Heart left ventricle (tissue), 16 donors: Measurements from ENCODE around the gene HOXB1. TPM values are rescaled to one million over a fixed set of nuclear protein-coding genes. Genes with fewer than 3 reads are reported as not detected.
A peak's percentile ranks its signal among the peaks of the same experiment; 100 is the strongest.

Experiments
- ATAC-seq, 4 donors: fragments of 200-7000 bp; cut with Tn5 transposase; one replicate each; pipeline ENCODE4 v1.9.1; 2020 to 2022; ENCODE audit warnings: moderate library complexity in 4 of 4, mild to moderate bottlenecking in 3 of 4, moderate number of reproducible peaks in 1 of 4
- DNase-seq, 5 donors: peaks; one replicate each; pipeline ENCODE4 v3.0.0-alpha.2; 2020
- H3K27ac ChIP-seq, 12 donors: fragments of 200-600 bp; sonication (generic) in 4 of 12; one replicate each; pipeline versions ENCODE4 v1.5.0 to v1.8.0; 2016 to 2022; ENCODE audit warnings: mild to moderate bottlenecking in 2 of 12
- H3K27me3 ChIP-seq, 9 donors: fragments of 200-600 bp; sonication (generic) in 2 of 9; one replicate each; pipeline versions ENCODE4 v1.5.1 to v1.8.0; 2016 to 2022; ENCODE audit warnings: mild to moderate bottlenecking in 3 of 9
- H3K36me3 ChIP-seq, 9 donors: fragments of 200-600 bp; sonication (generic) in 2 of 9; one replicate each; pipeline versions ENCODE4 v1.5.0 to v1.8.0; 2018 to 2022; ENCODE audit warnings: mild to moderate bottlenecking in 2 of 9
- H3K4me1 ChIP-seq, 12 donors: fragments of 200-600 bp; sonication (generic) in 4 of 12; one replicate each; pipeline versions ENCODE4 v1.5.0 to v1.8.0; 2016 to 2022; ENCODE audit warnings: mild to moderate bottlenecking in 3 of 12
- H3K4me3 ChIP-seq, 12 donors: fragments of 200-600 bp; sonication (generic) in 4 of 12; one replicate each; pipeline versions ENCODE4 v1.5.0 to v1.8.0; 2017 to 2022; ENCODE audit warnings: mild to moderate bottlenecking in 9 of 12, moderate library complexity in 4 of 12
- H3K9me3 ChIP-seq, 12 donors: fragments of 200-600 bp; sonication (generic) in 4 of 12; one replicate each; pipeline versions ENCODE4 v1.5.0 to v1.8.0; 2016 to 2022; ENCODE audit warnings: mild to moderate bottlenecking in 1 of 12
- CTCF ChIP-seq, 12 donors: fragments of 200-600 bp; sonication (generic) in 4 of 12; IDR thresholded peaks; one replicate each; pipeline versions ENCODE4 v1.5.0 to v1.8.0; 2018 to 2022; ENCODE audit warnings: antibody characterized with exemption in 12 of 12, mild to moderate bottlenecking in 5 of 12
- POLR2A ChIP-seq, 2 donors: fragments of 450-650 bp; IDR thresholded peaks; one replicate each; pipeline ENCODE4 v1.6.1; 2017; ENCODE audit warnings: antibody characterized with exemption in 2 of 2, mild to moderate bottlenecking in 2 of 2, moderate library complexity in 2 of 2
- WGBS, 4 donors: extraction: QIAGEN DNeasy Blood & Tissue Kit in 2 of 4; methylation state at CpG; one replicate each; pipeline versions ENCODE4 v1.1.5 to v1.1.7; 2013 to 2018; 5-methylcytosine and 5-hydroxymethylcytosine counted together
- intact Hi-C, 10 donors: fragments of 100-400 bp; cut with DNase I; formaldehyde crosslinking; loops; one replicate each; pipeline versions ENCODE4 v1.11.1 to v1.14.2; 2022
- polyA plus RNA-seq, 2 donors: library from polyadenylated mRNA; stranded (reverse); fragments of 200-250 nt; gene quantifications; one replicate each; pipeline ENCODE4 v1.2.3, GENCODE V29; 2013
- total RNA-seq, 9 donors: library from RNA; depleted of rRNA in 2 of 9; stranded (reverse); fragments of >200 nt in 2 of 9; fragmentation: NEBNext Ultra II Directional in 3 of 9; extraction: Animal tissue kit (Norgen Biotek cat#: 25700) in 3 of 9; gene quantifications; one replicate each; pipeline versions ENCODE4 v1.1.0 to v1.2.4, GENCODE V29; 2016 to 2023
- donor health status: ischemic (EF 13 %, LVEDD 7.1; RV severe dilation, severe dysfunction).
- donor health status: healthy with polysubstance abuse.
- donor health status: DM: no; HTN: yes; CAD: no.
- donor health status: DM: no; HTN: no; CAD: no.
- donor health status: ischemic (EF 25% LVEDD 6.9; RV normal size, moderate dysfunction).
- donor health status: ischemic (EF 25% LVEDD 5.7; RV mildly dilated, moderate dysfunction).
- donor health status: healthy.
- donor health status: DM: yes; HTN: yes; CAD: no.
- donor health status: ischemic (EF 35%, LVEDD 5.7; RV mildly dilated, moderate dysfunction).
- donor health status: nonischemic (EF 11% LVEDD 7.7; RV severe dilation, severe dysfunction).
- donor health status: DM: yes; HTN: yes; CAD: no.
- donor health status: PGD.
- donor health status: ischemic (EF 29% LVEDD 5.4; RV normal size, mild dysfunction).
- donor health status: nonischemic (EF 23%, LVEDD 6.1; RV moderate dilation, normal function).

HOXB1 gene
- total and polyA plus RNA-seq, 11 donors: not detected

GRCh38 chr17:48543854-48544348 lies 13.1 kb upstream of the HOXB1 start:
- DNase-seq: peak in 1 of 5 donors; percentile 75
- Histone ChIP-seq H3K9me3 (no peaks in the 10 kb centered on the region), H3K36me3 (no peaks in the 10 kb centered on the region), H3K27me3 (peaks cover 0 to 95% (median 52%) of the 10 kb centered on the region in 9 donors), H3K27ac (peak overlapping the region; percentile 43 to 94 (median 88)), H3K4me3 (peak overlapping the region; percentile 35 to 95 (median 67)), H3K4me1 (peaks cover 0 to 46% (median 16%) of the 10 kb centered on the region in 12 donors)
- intact Hi-C loops: loop anchor here in 3 of 10 donors (5.0 kb wide), 1 partner anchor 33 kb away; the partner anchor contains the start of gene HOXB4 (in 3 of the 3)
- TF ChIP-seq POLR2A (IDR thresholded peaks at IDR 0.05): no peak
- TF ChIP-seq CTCF (IDR thresholded peaks at IDR 0.05): no peak
- WGBS, 4 donors: 3 to 5% (median 4%) methylated on average over 20 of the region's 20 CpGs
- peak in 3 of 4 donors; percentile 17 to 59 (median 41) for ATAC-seq

GRCh38 chr17:48543107-48543853 lies 12.5 kb upstream of the HOXB1 start:
- ATAC-seq: peak in 3 of 4 donors; percentile 39 to 40 (median 39)
- TF ChIP-seq POLR2A (IDR thresholded peaks at IDR 0.05) (no peak), CTCF (IDR thresholded peaks at IDR 0.05) (peak in 3 of 12 donors; percentile 9 to 30 (median 11))
- H3K9me3 ChIP-seq: no peaks in the 10 kb centered on the region
- intact Hi-C loops: loop anchor here in 3 of 10 donors (5.0 kb wide), 1 partner anchor 34 kb away; the partner anchor contains the start of gene HOXB4 (in 3 of the 3)
- 1% methylated on average over 28 to 72 of the region's 72 CpGs for WGBS, 4 donors
- peak overlapping the region; percentile 35 to 95 (median 67) for H3K4me3 ChIP-seq
- H3K36me3 ChIP-seq: no peaks in the 10 kb centered on the region
- peaks cover 0 to 95% (median 52%) of the 10 kb centered on the region in 9 donors for H3K27me3 ChIP-seq
- H3K4me1 ChIP-seq: peaks cover 0 to 42% (median 15%) of the 10 kb centered on the region in 12 donors
- DNase-seq: peak in 3 of 5 donors; percentile 43 to 73 (median 43)
- peak overlapping the region; percentile 43 to 94 (median 88) for H3K27ac ChIP-seq

- intact Hi-C loops: loop anchor here in 3 of 10 donors (5.0 kb wide), 1 partner anchor 35 kb away; the partner anchor contains the start of gene HOXB4 (in 3 of the 3)
- peaks cover 0 to 38% (median 15%) of the 10 kb centered on the region in 12 donors for H3K4me1 ChIP-seq
- H3K27ac ChIP-seq: peak overlapping the region; percentile 43 to 94 (median 88)
- no peaks in the 10 kb centered on the region for H3K36me3 ChIP-seq
- 3 to 8% (median 5%) methylated on average over 12 of the region's 12 CpGs for WGBS, 4 donors
- no peak for ATAC-seq
- H3K4me3 ChIP-seq: peak overlapping the region; percentile 35 to 95 (median 67)
- peaks cover 0 to 97% (median 48%) of the 10 kb centered on the region in 9 donors for H3K27me3 ChIP-seq
- no peaks in the 10 kb centered on the region for H3K9me3 ChIP-seq
- no peak for DNase-seq
- TF ChIP-seq POLR2A (IDR thresholded peaks at IDR 0.05) (no peak), CTCF (IDR thresholded peaks at IDR 0.05) (no peak)
Observed at GRCh38 chr17:48542698-48543106, 11.9 kb upstream of the HOXB1 start.
